Activated CD8-positive, alpha-beta memory T cell treated with anti-CD3 and anti-CD28 coated beads, Interleukin-2, amount 50 U/mL, for 4 hours (primary cell): ENCODE measurements around the gene PSME1.

Experiments
- DNase-seq: peaks from one replicate; pipeline ENCODE4 v3.0.0-alpha.2; 2020

The PSME1 gene

DNA sequence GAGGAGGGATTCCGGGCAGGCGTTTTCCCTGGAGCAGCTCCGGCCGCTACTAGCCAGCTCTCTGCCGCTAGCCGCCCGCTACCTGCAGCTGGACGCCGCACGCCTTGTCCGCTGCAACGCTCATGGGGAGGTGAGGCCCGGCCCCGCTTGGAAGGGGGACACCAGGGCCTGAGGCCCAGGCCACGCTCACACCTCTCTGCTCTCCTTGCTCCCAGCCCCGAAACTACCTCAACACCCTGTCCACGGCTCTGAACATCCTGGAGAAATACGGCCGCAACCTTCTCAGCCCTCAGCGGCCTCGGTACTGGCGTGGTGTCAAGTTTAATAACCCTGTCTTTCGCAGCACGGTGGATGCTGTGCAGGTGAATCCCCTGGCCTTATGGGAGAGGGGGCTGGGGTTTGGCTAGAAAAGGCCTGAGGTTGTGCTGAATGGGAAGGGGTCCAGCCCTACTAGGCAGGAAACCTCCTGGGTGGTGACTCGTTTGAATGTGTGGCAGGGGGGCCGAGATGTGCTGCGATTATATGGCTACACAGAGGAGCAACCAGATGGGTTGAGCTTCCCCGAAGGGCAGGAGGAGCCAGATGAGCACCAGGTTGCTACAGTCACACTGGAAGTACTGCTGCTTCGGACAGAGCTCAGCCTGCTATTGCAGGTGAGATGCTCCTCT lies 11.9 kb downstream of the PSME1 start:
- DNase-seq, result no peak

DNA sequence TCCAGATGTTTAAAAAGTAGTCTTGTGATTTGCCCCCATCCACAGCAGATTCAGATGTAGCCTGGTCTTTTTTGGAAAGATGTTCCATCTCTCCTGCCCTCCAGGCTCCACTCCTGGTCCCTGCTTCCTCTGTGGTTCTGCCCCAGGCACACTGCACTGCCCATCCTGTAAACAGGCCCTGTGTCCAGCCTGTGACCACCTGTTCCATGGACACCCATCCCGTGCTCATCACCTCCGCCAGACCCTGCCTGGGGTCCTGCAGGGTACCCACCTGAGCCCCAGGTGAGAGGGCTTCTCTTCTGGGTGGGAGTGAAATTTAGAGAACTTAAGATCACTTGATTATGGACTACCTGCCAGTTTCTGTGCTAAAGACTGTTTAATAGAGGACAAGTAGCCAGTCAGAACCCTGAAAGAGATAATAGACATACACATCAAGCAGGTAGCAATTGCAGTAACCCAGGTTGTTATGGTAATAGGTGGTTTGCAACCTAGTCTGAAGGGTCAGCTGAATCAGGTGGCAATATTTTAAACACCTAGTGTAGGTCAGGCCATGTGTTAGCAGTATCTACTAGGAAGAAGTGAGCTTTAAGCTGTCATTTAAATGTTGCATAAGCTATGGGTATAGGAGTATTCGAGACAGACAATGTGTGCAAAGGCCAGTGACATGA lies 13.4 kb downstream of the PSME1 start:
- no peak for DNase-seq

DNA sequence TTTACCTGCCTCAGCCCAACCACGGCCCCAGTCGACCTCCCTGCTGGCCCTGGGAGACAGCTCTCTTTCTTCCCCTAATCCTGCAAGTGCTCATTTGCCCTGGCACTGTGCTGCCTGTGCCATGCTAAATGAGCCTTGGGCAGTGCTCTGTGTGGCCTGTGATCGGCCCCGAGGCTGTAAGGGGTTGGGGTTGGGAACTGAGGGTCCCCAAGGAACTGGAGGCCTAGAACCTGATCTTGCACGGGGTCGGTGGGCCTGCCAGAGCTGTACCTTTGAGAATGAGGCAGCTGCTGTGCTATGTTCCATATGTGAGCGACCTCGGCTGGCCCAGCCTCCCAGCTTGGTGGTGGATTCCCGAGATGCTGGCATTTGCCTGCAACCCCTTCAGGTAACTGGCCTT lies 14.1 kb downstream of the PSME1 start:
- DNase-seq, result no peak

DNA sequence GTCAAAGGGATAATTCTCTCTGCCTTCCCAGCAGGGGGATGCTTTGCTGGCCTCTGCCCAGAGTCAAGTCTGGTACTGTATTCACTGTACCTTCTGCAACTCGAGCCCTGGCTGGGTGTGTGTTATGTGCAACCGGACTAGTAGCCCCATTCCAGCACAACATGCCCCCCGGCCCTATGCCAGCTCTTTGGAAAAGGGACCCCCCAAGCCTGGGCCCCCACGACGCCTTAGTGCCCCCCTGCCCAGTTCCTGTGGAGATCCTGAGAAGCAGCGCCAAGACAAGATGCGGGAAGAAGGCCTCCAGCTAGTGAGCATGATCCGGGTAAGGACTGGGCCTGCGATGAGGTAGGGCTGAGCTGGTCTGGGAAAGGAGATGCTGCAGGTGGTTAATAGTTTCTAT lies 14.6 kb downstream of the PSME1 start:
- no peak for DNase-seq

DNA sequence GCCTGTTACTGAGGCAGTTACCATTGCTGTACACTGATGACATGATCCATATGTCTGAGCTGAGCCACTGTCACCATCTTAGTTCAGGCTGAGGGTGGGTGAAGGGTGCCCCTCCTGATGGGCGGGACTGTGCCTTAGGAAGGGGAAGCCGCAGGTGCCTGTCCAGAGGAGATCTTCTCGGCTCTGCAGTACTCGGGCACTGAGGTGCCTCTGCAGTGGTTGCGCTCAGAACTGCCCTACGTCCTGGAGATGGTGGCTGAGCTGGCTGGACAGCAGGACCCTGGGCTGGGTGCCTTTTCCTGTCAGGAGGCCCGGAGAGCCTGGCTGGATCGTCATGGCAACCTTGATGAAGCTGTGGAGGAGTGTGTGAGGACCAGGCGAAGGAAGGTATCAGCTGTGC lies 15.0 kb downstream of the PSME1 start:
- no peak for DNase-seq

DNA sequence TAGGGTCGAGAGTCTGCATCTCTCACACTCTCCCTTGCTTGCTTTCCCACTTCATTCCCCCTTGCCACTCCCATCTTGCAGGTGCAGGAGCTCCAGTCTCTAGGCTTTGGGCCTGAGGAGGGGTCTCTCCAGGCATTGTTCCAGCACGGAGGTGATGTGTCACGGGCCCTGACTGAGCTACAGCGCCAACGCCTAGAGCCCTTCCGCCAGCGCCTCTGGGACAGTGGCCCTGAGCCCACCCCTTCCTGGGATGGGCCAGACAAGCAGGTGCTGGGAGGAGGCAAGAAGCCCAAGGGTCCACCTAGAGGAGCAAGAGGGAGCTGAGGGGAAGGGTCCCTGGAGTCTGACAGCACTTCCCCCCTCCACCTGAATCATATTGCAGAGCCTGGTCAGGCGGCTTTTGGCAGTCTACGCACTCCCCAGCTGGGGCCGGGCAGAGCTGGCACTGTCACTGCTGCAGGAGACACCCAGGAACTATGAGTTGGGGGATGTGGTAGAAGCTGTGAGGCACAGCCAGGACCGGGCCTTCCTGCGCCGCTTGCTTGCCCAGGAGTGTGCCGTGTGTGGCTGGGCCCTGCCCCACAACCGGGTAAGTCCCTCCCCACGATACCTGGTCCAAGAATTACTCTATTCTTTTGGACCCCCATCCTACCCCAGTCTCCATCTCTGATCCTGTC lies 15.5 kb downstream of the PSME1 start:
- no peak for DNase-seq

DNA sequence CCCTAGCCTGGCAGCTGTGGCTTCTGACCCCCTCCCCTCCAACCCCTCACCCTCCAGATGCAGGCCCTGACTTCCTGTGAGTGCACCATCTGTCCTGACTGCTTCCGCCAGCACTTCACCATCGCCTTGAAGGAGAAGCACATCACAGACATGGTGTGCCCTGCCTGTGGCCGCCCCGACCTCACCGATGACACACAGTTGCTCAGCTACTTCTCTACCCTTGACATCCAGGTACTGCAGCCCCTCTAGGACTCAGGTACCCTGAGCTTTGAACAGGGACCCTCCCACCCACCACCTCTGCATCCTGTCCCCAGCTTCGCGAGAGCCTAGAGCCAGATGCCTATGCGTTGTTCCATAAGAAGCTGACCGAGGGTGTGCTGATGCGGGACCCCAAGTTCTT lies 19.1 kb downstream of the PSME1 start:
- DNase-seq, result no peak

DNA sequence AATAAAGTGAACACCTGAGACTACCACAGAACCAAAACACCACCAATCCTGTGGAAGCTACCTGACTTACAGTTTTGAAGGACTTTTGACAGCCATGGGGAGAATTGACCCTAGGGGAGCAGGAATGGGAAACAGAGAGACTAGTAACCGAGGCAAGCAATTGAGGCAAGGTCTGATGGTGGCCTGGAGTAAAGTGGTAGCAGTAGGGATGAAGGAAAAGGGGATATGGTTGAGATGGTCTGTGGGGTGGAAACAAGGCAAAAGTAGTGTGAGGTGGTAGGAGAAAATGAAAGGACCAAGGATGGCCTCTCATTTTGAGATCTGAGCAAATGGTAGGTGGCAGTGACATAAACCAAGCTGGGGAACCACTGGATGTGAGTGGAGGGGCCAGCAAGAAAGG lies 20.8 kb downstream of the PSME1 start:
- DNase-seq, result no peak

DNA sequence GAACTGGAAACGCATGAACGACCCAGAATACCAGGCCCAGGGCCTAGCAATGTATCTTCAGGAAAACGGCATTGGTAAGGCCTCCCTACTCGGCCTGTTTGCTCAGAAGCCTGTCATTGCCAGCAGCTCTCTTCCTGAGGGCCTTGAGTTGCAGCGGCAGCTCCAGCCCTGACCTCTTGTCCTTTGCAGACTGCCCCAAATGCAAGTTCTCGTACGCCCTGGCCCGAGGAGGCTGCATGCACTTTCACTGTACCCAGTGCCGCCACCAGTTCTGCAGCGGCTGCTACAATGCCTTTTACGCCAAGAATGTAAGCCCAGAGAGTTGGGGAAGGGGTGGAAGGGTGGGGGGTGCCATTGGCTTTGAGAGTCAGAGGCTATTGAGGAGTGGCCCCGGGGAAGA lies 21.3 kb downstream of the PSME1 start:
- no peak for DNase-seq

DNA sequence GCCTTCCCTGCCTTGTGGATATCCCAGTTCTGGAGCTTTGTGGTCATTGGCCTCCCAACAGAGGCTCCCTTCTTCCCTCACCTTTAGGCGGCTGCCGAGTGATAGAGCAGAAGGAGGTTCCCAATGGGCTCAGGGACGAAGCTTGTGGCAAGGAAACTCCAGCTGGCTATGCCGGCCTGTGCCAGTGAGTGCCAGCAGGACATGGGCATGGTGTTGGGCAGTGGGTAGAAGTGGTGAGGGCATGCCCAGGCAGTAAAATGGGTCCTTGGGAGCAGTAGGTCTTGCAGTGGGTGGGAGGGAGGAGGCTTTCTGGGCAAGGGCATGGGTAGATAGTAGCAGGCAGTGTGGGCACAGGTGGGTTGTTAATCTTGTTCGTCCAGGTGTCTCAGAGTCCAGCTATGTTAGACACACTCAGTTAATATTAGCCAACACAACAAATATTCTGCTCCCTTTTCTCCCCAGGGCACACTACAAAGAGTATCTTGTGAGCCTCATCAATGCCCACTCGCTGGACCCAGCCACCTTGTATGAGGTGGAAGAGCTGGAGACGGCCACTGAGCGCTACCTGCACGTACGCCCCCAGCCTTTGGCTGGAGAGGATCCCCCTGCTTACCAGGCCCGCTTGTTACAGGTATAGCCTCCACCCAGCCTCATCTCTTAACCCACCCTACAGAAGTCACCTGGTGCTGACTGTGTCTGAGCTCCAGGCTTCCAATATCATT lies 23.9 kb downstream of the PSME1 start:
- DNase-seq, result no peak

DNA sequence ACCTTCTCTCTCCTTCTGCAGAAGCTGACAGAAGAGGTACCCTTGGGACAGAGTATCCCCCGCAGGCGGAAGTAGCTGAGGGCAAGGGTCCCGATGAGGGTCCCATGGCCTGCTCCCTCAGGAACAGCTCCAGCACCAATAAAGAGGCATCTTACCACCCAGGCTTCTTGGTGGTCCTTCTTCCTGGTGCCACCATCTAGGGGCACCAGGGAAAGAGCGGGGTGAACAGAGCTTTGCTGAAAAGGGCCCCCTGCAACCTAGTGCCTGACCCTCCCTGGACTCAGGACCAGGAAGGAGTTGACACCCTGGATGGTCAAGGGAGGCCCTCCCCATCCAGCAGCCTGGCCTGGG lies 24.5 kb downstream of the PSME1 start:
- no peak for DNase-seq

DNA sequence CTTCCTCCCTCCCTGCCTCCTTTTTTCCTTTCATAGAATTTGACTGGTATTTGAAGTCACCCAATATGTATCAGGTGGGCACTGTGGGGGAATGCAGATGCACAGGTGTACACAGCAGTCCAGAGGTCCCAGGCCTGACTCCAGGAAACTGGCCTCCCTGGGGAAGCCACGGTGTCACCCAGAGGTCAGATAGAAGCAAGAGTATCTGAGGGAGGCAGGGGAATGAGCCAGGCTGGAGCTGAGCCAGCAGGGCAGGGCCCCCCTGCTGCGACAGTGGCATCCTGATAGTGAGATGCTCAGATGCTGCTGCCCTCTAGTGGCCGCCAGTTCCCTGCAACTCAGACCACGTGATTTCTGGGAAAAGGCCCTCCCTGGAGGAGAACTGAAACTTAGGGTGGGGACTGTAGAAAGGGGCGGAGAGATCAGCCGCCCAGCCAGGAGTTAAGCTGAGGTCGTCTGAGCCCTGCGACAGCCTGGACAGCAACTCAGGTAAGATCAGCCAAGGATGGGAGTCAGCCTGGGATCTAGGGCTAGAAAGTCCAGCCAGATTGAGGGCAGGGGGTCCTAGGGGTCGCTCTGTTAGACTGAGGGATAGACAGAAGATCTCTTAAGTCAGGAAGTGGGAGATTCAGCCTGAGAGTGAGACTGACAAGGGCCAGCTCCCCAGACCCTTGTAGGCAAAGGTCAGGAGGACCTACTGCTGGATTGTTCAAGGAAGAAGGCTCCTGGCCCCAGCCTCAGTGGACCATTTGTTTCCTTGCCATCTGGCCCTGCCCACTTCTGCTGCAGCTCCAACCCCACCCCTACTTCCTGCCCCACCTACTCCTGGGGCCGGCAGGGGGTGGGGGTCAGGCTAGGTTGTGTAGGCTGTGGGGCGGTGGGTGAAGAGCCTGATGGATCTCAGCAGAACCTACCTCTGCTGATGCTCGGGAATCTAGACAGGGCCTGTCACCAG lies 25.1 kb downstream of the PSME1 start, which contains the start of gene IRF9:
Gene IRF9, plus strand, starts transcription at position 416 of the 955 bp plus-strand sequence. CDS start 880 bp downstream, outside the sequence.
- peak; percentile 98 for DNase-seq

DNA sequence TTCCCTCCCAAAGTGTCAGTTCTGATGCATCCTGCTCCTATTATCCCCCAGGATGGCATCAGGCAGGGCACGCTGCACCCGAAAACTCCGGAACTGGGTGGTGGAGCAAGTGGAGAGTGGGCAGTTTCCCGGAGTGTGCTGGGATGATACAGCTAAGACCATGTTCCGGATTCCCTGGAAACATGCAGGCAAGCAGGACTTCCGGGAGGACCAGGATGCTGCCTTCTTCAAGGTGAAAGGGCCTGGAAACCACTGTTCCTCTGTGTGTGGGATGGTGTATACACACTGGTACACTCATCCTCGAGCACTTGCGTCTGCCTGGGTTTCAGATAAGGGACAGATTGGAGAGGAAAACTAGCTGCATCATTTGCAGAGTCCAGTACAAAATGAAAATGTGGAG lies 26.1 kb downstream of the PSME1 start:
- DNase-seq, result no peak

DNA sequence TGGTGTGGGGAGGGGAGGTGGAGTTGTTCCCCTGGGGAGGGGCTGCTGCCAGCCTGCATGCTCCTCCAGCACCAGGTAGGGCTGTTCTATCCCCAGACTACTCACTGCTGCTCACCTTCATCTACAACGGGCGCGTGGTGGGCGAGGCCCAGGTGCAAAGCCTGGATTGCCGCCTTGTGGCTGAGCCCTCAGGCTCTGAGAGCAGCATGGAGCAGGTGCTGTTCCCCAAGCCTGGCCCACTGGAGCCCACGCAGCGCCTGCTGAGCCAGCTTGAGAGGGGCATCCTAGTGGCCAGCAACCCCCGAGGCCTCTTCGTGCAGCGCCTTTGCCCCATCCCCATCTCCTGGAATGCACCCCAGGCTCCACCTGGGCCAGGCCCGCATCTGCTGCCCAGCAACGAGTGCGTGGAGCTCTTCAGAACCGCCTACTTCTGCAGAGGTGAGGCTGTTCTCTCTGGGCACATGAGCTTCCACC lies 28.6 kb downstream of the PSME1 start:
- DNase-seq, result no peak

DNA sequence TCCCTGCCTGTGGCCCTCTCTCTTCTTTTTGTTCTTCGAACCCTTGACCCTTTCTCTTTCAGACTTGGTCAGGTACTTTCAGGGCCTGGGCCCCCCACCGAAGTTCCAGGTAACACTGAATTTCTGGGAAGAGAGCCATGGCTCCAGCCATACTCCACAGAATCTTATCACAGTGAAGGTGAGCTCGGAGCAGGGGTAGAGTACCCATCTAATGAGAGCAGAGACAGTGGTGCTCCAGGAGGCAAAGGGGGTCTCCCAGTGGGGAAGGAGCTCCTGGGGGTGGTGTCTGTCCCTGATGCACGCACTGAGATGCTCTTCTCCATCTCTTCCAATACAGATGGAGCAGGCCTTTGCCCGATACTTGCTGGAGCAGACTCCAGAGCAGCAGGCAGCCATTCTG lies 29.8 kb downstream of the PSME1 start:
- no peak for DNase-seq

DNA sequence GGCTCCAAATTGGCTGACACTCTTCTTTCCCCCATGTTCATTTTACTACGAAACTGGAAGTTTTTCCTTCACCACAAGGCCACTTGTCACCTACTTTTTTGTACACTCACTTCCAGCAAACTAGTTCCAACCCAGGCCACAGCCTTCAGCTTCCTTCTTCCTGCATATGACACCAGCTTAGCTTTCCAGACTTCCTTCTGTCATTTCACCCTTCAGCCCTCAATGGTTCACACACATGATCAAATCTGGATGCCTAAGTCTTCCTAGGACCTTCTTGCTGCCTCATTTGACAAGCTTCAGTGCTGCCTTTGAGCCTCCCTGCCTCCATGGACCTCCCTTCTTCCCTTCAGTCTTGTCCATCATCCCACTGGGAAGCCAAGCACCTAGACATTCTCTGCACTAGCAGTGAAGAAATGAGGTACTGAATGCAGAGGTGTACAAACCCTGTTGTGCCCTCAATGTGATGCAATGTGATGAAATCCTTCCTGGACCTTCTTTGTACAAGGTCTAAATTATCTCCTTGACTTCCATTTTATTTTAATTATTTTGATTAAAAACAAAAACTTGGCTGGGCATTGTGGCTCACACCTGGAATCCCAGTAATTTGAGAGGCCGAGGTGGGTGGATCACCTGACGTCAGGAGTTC lies 31.6 kb downstream of the PSME1 start:
- no peak for DNase-seq

DNA sequence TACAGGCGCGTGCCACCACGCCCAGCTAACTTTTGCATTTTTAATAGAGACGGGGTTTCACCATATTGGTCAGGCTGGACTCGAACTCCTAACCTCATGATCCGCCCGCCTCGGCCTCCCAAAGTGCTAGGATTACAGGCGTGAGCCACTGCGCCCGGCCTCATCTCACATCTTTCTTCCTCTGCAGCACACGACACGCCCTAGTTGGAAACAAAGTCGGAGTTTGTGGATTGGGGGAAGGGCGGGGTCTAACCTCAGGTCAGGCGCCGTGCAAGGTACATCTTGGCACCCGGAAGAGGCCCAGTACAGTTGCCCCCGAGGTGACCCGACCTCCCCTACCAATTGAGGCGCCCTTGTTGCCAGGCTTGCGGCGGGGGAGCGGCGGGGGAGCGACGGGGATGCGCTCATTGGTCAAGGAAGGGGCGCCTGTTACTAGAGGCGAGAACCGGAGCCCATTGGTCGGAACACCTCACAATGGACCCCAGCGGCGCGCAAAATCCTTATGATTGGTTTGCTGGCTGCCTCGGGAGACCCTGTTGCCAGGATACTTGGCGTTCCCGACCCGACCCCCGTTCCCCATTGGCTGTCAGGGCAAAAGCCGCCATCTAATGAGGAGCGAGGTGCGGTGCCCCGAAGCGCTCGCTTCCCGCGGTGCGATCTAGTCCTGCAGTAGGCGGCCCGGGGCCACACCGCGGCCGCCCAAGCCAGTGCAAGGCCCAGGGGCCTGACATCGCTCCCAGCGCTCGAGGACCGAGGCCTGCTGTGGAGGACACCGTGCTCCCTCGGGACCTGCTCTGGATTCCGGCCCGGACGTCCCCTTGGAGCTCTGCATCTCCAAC lies 35.6 kb downstream of the PSME1 start, which contains the start of gene REC8:
Gene REC8, plus strand, starts transcription at position 659 of the 839 bp plus-strand sequence. CDS start 473 bp downstream, outside the sequence.
- DNase-seq, result peak; percentile 61

DNA sequence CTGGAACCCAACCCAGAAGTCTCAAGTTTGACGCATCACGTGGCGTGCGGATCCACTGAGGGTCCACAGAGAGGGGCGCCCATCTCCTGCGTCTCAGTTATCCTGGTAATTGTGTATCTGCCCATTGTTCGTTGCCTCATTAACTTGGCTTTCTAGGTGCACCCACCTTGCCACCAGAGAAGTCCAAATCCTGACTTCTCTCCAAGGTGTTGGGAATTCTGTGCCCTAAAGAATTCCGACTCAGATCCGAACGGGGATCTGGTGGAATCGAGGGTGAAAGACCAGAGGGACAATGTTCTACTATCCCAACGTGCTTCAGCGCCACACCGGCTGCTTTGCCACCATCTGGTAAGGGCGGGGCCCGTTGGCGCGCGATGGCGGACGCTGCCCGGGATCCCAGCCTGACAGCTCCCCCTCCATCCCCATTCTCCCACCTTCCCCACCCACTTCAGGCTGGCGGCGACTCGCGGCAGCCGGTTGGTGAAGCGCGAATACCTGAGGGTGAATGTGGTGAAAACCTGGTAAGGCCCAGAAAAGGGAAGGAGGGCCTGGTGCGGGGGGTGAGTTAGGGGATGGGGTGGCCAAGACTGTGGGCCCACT lies 36.4 kb downstream of the PSME1 start:
- no peak for DNase-seq

DNA sequence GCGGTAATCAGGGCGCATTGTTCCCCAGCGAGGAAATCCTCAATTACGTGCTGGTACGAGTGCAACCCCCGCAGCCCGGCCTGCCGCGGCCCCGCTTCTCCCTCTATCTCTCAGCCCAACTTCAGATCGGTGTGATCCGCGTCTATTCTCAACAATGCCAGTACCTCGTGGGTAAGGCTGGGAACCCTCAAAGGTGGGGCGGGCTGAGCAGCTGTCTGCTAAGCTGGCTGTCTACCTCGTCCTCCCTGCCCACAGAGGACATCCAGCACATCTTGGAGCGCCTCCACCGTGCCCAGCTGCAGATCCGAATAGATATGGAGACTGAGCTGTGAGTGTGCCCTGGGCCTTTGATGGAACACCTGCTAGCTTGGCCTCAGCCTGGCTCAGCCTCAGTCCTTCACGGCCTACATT lies 36.9 kb downstream of the PSME1 start:
- no peak for DNase-seq

DNA sequence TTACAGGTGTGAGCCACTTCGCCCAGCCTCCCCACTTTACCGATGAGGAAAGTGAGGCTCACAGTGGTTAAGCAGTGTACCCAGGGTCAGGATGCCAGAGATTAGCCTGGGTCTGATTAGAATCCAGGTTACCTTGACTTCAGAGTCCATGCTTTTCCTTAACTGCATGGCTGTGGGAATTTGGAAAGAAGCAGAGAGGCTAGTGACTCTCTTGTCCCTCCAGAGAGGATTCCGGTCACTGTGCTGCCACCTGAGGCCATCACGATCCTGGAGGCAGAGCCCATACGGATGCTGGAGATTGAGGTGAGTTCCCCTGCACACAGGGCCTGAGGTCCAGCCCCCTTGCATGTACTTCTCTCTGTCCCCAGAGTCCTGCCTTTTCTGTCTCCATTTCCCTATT lies 40.6 kb downstream of the PSME1 start:
- no peak for DNase-seq
